ENCODE data around the gene DENND1B. TPM values are rescaled to one million over a fixed set of nuclear protein-coding genes. Genes with fewer than 3 reads are reported as not detected.
A peak's percentile ranks its signal among the peaks of the same experiment; 100 is the strongest.

The DENND1B gene
- total and polyA plus RNA-seq, 4 experiments from 2014 or later = 12.5 to 26.3 (median 22.5) TPM

DNA sequence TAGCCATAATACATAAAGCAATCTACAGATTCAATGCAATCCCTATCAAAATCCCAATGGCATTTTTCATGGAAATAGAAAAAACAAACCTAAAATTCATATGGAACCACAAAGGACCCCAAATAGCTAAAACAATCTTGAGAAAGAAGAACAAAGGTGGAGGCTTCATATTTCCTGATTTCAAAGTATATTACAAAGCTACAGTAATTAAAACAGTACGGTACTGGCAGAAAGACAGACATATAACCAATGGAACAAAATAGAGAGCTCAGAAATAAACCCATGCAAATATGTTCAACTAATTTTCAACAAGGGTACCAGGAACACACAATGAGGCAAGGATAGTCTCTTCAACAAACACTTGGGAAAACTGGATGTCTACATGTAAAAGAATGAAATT lies 87.0 kb downstream of the DENND1B start:
- H3K36me3 ChIP-seq (ENCODE audit: insufficient read depth, low read length) = no peaks in the 10 kb centered on the region
- intact Hi-C loops (cut with micrococcal nuclease) = no loop called here
- Mint-ChIP-seq H3K4me3 (no peak overlapping the region), H3K36me3 (peaks cover 26 to 37% of the 10 kb centered on the region in 2 donors), H3K9me3 (peaks cover 0 to 19% (median 12%) of the 10 kb centered on the region in 8 donors), H3K27ac (no peak overlapping the region), H3K4me1 (peaks cover 14 to 39% (median 20%) of the 10 kb centered on the region in 4 donors), H3K27me3 (no peaks in the 10 kb centered on the region)
- no peaks in the 10 kb centered on the region for H3K27me3 ChIP-seq (ENCODE audit: insufficient read depth, low read length)
- CTCF ChIA-PET (ENCODE audit: partially characterized antibody) = no interaction called here
- H3K9me3 ChIP-seq (ENCODE audit: control insufficient read depth in 1 of 2, low read length in 2 of 2) = peaks cover 0 to 7% of the 10 kb centered on the region in 2 donors
- H3K4me1 ChIP-seq (ENCODE audit: insufficient read depth, low read length) = no peaks in the 10 kb centered on the region
- no peak overlapping the region for H3K27ac ChIP-seq (ENCODE audit: low read depth, low read length)
- DNase-seq = no peak
- no peak overlapping the region for H3K4me3 ChIP-seq (ENCODE audit: low read length in 2 of 2)
- POLR2A ChIA-PET (ENCODE audit: partially characterized antibody) = no interaction called here

DNA sequence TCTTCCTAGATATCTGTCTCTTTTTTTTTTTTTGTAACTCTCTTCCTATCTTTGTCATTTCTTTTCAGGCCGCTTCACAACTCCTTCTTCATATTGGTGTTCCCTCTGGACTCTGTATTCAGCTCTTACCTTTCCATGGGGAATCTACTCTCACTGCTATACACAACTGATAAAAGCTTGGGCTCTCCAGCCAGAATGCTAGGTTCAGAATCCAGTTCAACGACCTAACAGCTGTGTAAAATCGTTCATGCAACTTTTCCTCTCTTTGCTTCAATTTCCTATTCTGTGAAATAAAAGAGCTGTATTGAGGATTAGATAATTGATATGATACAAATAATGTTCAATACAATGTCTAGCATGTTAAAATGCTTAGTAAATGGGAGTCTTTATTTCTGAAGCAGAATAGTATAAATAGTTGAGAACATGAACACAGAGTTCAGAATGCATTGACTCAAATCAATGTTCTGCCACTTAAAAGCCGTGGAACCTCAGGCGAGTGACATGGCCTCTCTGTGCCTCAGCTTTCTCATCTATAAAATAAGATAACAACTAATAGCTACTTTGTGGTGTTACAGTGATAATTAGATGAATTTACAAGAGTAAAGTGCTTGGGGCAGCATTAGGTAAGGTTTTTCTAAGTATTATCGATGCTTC lies 88.5 kb downstream of the DENND1B start:
- H3K27ac ChIP-seq (ENCODE audit: low read depth, low read length) = no peak overlapping the region

DNA sequence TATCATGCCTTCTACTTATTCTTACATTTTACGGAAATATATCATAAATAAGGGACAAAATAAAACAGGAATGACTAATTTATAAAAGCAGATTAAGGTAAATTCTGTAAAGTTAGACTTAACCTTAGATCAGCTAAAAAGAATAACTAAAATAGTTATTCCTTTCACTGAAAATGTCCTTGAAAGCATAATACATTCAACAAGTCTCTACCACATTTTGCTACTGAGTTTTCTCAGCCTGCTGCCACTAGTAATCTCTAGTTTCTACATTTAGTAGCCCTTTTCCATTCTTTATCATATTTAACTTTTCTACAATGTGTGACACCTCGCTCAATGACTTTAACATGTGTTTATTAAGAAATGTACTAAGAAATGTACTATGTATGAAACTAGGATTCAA lies 89.0 kb downstream of the DENND1B start:
- Histone ChIP-seq H3K9me3 (ENCODE audit: control insufficient read depth in 1 of 2, low read length in 2 of 2) (peaks cover 0 to 7% of the 10 kb centered on the region in 2 donors), H3K36me3 (ENCODE audit: insufficient read depth, low read length) (no peaks in the 10 kb centered on the region), H3K27me3 (ENCODE audit: insufficient read depth, low read length) (no peaks in the 10 kb centered on the region), H3K4me3 (ENCODE audit: low read length in 2 of 2) (no peak overlapping the region), H3K4me1 (ENCODE audit: insufficient read depth, low read length) (peaks cover 7% of the 10 kb centered on the region), H3K27ac (ENCODE audit: low read depth, low read length) (no peak overlapping the region)
- CTCF ChIA-PET (ENCODE audit: partially characterized antibody) = interaction anchor here (1.1 kb wide), 1 partner anchor 182 kb away, joined by 3 read pairs; no protein-coding TSS in a partner anchor
- DNase-seq = no peak
- intact Hi-C loops (cut with micrococcal nuclease) = no loop called here
- POLR2A ChIA-PET (ENCODE audit: partially characterized antibody) = no interaction called here
- H3K27me3 Mint-ChIP-seq = no peaks in the 10 kb centered on the region
- peaks cover 21 to 37% of the 10 kb centered on the region in 2 donors for H3K36me3 Mint-ChIP-seq
- H3K4me3 Mint-ChIP-seq = no peak overlapping the region
- peak overlapping the region in 1 of 7 donors; percentile 2 for H3K27ac Mint-ChIP-seq
- peaks cover 12 to 39% (median 24%) of the 10 kb centered on the region in 4 donors for H3K4me1 Mint-ChIP-seq
- peaks cover 0 to 19% (median 11%) of the 10 kb centered on the region in 8 donors for H3K9me3 Mint-ChIP-seq

More for the DNA sequence above, 88.5 kb downstream of the DENND1B start:
- no peak for DNase-seq
- ChIA-PET POLR2A (ENCODE audit: partially characterized antibody) (no interaction called here), CTCF (ENCODE audit: partially characterized antibody) (interaction anchor here (1.1 kb wide), 1 partner anchor 182 kb away, joined by 3 read pairs; no protein-coding TSS in a partner anchor)
- Mint-ChIP-seq H3K4me1 (peaks cover 10 to 41% (median 21%) of the 10 kb centered on the region in 4 donors), H3K27ac (peak overlapping the region in 1 of 7 donors; percentile 4), H3K36me3 (peaks cover 23 to 37% of the 10 kb centered on the region in 2 donors), H3K4me3 (no peak overlapping the region), H3K27me3 (no peaks in the 10 kb centered on the region), H3K9me3 (peaks cover 0 to 19% (median 12%) of the 10 kb centered on the region in 8 donors)
- H3K9me3 ChIP-seq (ENCODE audit: control insufficient read depth in 1 of 2, low read length in 2 of 2) = peaks cover 0 to 7% of the 10 kb centered on the region in 2 donors
- intact Hi-C loops (cut with micrococcal nuclease) = no loop called here
- H3K36me3 ChIP-seq (ENCODE audit: insufficient read depth, low read length) = no peaks in the 10 kb centered on the region
- H3K27me3 ChIP-seq (ENCODE audit: insufficient read depth, low read length) = no peaks in the 10 kb centered on the region
- no peak overlapping the region for H3K4me3 ChIP-seq (ENCODE audit: low read length in 2 of 2)
- H3K4me1 ChIP-seq (ENCODE audit: insufficient read depth, low read length) = peaks cover 2% of the 10 kb centered on the region

DNA sequence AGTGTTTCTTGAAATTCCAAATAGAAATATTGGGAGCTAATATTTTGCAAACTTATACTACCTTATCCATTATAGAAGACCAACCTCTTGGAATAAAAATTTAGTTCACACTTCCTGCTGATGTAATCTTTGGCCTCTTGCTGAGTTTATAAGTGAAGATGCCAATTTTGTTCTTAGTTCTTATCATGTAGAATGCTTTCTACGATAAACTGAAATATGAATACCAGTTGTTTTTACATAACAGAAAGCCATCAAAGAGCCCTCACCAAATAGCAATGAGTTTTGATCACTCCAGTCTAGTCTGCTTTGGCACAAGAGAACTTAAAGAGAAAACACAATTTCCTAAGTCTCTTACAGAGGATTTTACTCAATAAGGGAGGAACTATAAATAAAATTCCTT lies 89.5 kb downstream of the DENND1B start:
- Mint-ChIP-seq H3K4me3 (no peak overlapping the region), H3K9me3 (peaks cover 0 to 19% (median 11%) of the 10 kb centered on the region in 8 donors), H3K4me1 (peaks cover 12 to 37% (median 20%) of the 10 kb centered on the region in 4 donors), H3K36me3 (peaks cover 21 to 33% of the 10 kb centered on the region in 2 donors), H3K27ac (no peak overlapping the region), H3K27me3 (no peaks in the 10 kb centered on the region)
- H3K27me3 ChIP-seq (ENCODE audit: insufficient read depth, low read length) = no peaks in the 10 kb centered on the region
- H3K9me3 ChIP-seq (ENCODE audit: control insufficient read depth in 1 of 2, low read length in 2 of 2) = peaks cover 0 to 7% of the 10 kb centered on the region in 2 donors
- H3K36me3 ChIP-seq (ENCODE audit: insufficient read depth, low read length) = no peaks in the 10 kb centered on the region
- no peak overlapping the region for H3K27ac ChIP-seq (ENCODE audit: low read depth, low read length)
- no peak overlapping the region for H3K4me3 ChIP-seq (ENCODE audit: low read length in 2 of 2)
- intact Hi-C loops (cut with micrococcal nuclease) = no loop called here
- DNase-seq = no peak
- POLR2A ChIA-PET (ENCODE audit: partially characterized antibody) = no interaction called here
- H3K4me1 ChIP-seq (ENCODE audit: insufficient read depth, low read length) = peaks cover 7% of the 10 kb centered on the region
- CTCF ChIA-PET (ENCODE audit: partially characterized antibody) = no interaction called here

DNA sequence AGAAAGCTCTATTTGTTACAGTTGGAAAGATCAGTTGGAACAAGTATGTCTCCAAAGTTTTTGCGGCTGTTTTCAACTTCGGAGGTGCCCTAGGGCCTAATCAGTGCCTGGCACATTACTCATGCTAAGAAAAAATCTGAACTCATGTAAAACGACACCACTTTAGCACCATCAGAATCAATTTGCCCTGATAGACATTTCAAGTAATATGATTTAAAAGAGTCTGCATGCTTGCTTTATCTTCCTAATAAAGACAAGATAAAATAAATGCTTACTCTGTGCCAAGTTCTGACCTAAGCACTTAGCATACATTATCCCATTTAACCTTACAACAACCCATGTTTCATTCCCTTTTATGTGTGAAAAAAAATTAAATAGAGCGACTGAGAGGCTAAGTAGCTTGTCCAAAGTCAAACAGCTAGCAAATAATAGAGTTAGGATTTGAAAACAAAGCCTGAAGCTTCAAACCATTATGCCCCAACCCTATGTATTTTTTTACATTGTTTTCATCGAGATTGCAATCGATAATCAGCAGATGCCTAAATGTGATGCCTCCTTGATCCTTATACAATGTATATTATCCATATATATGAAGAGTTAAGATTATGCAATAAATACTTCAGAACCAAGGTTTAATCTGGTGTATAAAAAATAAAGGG lies 91.3 kb downstream of the DENND1B start:
- peaks cover 7% of the 10 kb centered on the region for H3K4me1 ChIP-seq (ENCODE audit: insufficient read depth, low read length)
- H3K9me3 ChIP-seq (ENCODE audit: control insufficient read depth in 1 of 2, low read length in 2 of 2) = peaks cover 0 to 7% of the 10 kb centered on the region in 2 donors
- Mint-ChIP-seq H3K27me3 (no peaks in the 10 kb centered on the region), H3K4me3 (no peak overlapping the region), H3K27ac (no peak overlapping the region), H3K36me3 (peaks cover 15 to 17% of the 10 kb centered on the region in 2 donors), H3K9me3 (peaks cover 0 to 13% (median 10%) of the 10 kb centered on the region in 8 donors), H3K4me1 (peaks cover 12 to 37% (median 20%) of the 10 kb centered on the region in 4 donors)
- ChIA-PET CTCF (ENCODE audit: partially characterized antibody) (no interaction called here), POLR2A (ENCODE audit: partially characterized antibody) (no interaction called here)
- intact Hi-C loops (cut with micrococcal nuclease) = no loop called here
- no peak overlapping the region for H3K4me3 ChIP-seq (ENCODE audit: low read length in 2 of 2)
- no peak overlapping the region for H3K27ac ChIP-seq (ENCODE audit: low read depth, low read length)
- DNase-seq = no peak
- H3K27me3 ChIP-seq (ENCODE audit: insufficient read depth, low read length) = no peaks in the 10 kb centered on the region
- no peaks in the 10 kb centered on the region for H3K36me3 ChIP-seq (ENCODE audit: insufficient read depth, low read length)

DNA sequence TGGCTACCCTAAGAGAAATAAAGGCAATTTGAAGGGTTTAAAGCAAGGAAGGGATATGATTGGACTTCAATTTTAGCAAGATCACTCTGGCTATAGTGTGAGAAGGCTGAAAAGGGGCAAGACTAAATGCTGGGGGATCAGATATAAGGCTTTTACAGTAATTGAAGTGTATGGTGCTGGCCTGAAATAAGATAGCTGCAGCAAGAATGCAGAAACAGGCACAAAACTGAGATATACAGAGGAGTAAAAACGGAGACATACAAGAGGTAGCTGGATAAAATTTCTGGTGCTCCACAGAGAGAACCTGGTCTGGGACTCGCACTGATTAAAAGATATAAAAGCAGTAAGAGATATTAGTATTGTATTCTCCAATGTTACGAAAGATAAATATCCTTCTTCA lies 92.0 kb downstream of the DENND1B start:
- Histone ChIP-seq H3K4me1 (ENCODE audit: insufficient read depth, low read length) (peaks cover 7% of the 10 kb centered on the region), H3K4me3 (ENCODE audit: low read length in 2 of 2) (no peak overlapping the region), H3K9me3 (ENCODE audit: control insufficient read depth in 1 of 2, low read length in 2 of 2) (peaks cover 0 to under 1% of the 10 kb centered on the region in 2 donors), H3K27me3 (ENCODE audit: insufficient read depth, low read length) (no peaks in the 10 kb centered on the region), H3K27ac (ENCODE audit: low read depth, low read length) (no peak overlapping the region), H3K36me3 (ENCODE audit: insufficient read depth, low read length) (no peaks in the 10 kb centered on the region)
- peaks cover 0 to 6% (median 4%) of the 10 kb centered on the region in 8 donors for H3K9me3 Mint-ChIP-seq
- peaks cover 8 to 10% of the 10 kb centered on the region in 2 donors for H3K36me3 Mint-ChIP-seq
- no peak overlapping the region for H3K4me3 Mint-ChIP-seq
- POLR2A ChIA-PET (ENCODE audit: partially characterized antibody) = no interaction called here
- intact Hi-C loops (cut with micrococcal nuclease) = no loop called here
- no peak for DNase-seq
- H3K27ac Mint-ChIP-seq = no peak overlapping the region
- H3K27me3 Mint-ChIP-seq = no peaks in the 10 kb centered on the region
- CTCF ChIA-PET (ENCODE audit: partially characterized antibody) = no interaction called here
- H3K4me1 Mint-ChIP-seq = peaks cover 12 to 37% (median 21%) of the 10 kb centered on the region in 4 donors

DNA sequence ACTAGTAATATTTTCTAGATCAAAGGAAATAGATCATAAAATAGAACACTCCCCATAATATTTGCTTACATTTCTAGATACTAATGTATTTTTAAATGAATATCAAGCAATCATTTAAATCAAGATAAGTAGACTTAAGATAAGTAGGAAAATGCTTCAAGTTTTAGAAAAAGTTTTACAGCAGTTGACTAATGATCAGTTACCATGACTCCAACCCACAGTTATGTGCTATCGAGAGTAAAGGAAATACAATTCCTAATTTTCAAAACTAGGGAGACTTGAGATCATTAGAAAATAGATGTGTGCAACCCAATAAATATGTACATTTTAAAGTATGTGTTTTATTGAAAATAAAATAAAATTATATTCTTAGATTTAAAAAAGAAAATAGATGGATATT lies 95.0 kb downstream of the DENND1B start:
- Histone ChIP-seq H3K27me3 (ENCODE audit: insufficient read depth, low read length) (no peaks in the 10 kb centered on the region), H3K36me3 (ENCODE audit: insufficient read depth, low read length) (no peaks in the 10 kb centered on the region), H3K27ac (ENCODE audit: low read depth, low read length) (no peak overlapping the region), H3K4me3 (ENCODE audit: low read length in 2 of 2) (no peak overlapping the region), H3K9me3 (ENCODE audit: control insufficient read depth in 1 of 2, low read length in 2 of 2) (no peaks in the 10 kb centered on the region), H3K4me1 (ENCODE audit: insufficient read depth, low read length) (peaks cover 20% of the 10 kb centered on the region)
- Mint-ChIP-seq H3K27me3 (no peaks in the 10 kb centered on the region), H3K27ac (no peak overlapping the region), H3K4me3 (no peak overlapping the region), H3K4me1 (peaks cover 25 to 47% (median 29%) of the 10 kb centered on the region in 4 donors), H3K9me3 (no peaks in the 10 kb centered on the region), H3K36me3 (no peaks in the 10 kb centered on the region)
- CTCF ChIA-PET (ENCODE audit: partially characterized antibody) = no interaction called here
- POLR2A ChIA-PET (ENCODE audit: partially characterized antibody) = no interaction called here
- intact Hi-C loops (cut with micrococcal nuclease) = no loop called here
- DNase-seq = no peak
